Mesothelial cell of epicardium (in vitro differentiated cells): ENCODE data around the gene PLA2G15. TPM values are rescaled to one million over a fixed set of nuclear protein-coding genes. Genes with fewer than 3 reads are reported as not detected.
A peak's percentile ranks its signal among the peaks of the same experiment; 100 is the strongest.

ENCODE experiments used
- DNase-seq, 2 experiments: peaks; one replicate each; pipeline ENCODE4 v3.0.0; 2021; ENCODE audit warnings: low spot score in 2 of 2; ENCODE audit not compliant: unreplicated experiment in 2 of 2
- H3K27ac Mint-ChIP-seq: 2 replicates; pipeline ENCODE4 v1.8.0; 2021; ENCODE audit warnings: mixed read lengths
- H3K27me3 Mint-ChIP-seq: 2 replicates; pipeline ENCODE4 v1.8.0; 2021; ENCODE audit warnings: low read depth, mixed read lengths
- H3K36me3 Mint-ChIP-seq: 2 replicates; pipeline ENCODE4 v1.8.0; 2021; ENCODE audit warnings: mixed read lengths
- H3K4me1 Mint-ChIP-seq: 2 replicates; pipeline ENCODE4 v1.8.0; 2021; ENCODE audit warnings: mixed read lengths
- H3K4me3 Mint-ChIP-seq: 2 replicates; pipeline ENCODE4 v1.8.0; 2021; ENCODE audit warnings: mild to moderate bottlenecking, moderate library complexity, mixed read lengths
- H3K9me3 Mint-ChIP-seq: 2 replicates; pipeline ENCODE4 v1.8.0; 2021; ENCODE audit warnings: mixed read lengths
- total RNA-seq: library from RNA; stranded (reverse); gene quantifications from 3 replicates; pipeline ENCODE4 v1.2.1, GENCODE V29; 2021
- TF ChIP-seq, protein P1 (sequence below): fragments of 200-600 bp; sonication (generic); IDR thresholded peaks from one replicate; pipeline ENCODE4 v1.5.0; 2021; ENCODE audit warnings: antibody characterized with exemption; ENCODE audit not compliant: unreplicated experiment

Gene PLA2G15
- total RNA-seq, 1 donor from 2014 or later = 19.4 TPM

DNA sequence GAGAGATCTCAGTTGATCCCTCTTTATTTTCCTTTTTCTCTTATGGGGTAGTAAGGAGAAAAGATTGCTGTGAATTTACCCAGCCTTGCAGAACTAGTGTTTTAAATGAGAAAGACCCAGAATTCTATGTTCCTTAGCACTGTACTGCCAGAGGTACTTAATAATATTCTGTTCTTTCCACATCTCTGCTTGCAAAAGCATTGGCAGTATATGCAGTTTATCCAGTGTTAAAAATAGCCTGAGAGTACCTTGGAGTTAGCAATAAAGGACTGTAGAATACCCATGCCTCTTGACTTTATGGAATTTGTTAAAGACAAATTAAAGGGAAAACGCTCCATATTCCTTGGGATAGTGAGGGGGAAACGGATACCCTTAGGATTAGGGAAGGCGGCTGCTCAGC, 31.1 kb downstream of the PLA2G15 start:
- Mint-ChIP-seq H3K4me1 (peaks cover 10% of the 10 kb centered on the region), H3K9me3 (no peaks in the 10 kb centered on the region), H3K27me3 (no peaks in the 10 kb centered on the region), H3K4me3 (no peak overlapping the region), H3K36me3 (peaks cover 19% of the 10 kb centered on the region), H3K27ac (peak overlapping the region; percentile 81)
- no peak for DNase-seq
- TF ChIP-seq, protein P1, sequence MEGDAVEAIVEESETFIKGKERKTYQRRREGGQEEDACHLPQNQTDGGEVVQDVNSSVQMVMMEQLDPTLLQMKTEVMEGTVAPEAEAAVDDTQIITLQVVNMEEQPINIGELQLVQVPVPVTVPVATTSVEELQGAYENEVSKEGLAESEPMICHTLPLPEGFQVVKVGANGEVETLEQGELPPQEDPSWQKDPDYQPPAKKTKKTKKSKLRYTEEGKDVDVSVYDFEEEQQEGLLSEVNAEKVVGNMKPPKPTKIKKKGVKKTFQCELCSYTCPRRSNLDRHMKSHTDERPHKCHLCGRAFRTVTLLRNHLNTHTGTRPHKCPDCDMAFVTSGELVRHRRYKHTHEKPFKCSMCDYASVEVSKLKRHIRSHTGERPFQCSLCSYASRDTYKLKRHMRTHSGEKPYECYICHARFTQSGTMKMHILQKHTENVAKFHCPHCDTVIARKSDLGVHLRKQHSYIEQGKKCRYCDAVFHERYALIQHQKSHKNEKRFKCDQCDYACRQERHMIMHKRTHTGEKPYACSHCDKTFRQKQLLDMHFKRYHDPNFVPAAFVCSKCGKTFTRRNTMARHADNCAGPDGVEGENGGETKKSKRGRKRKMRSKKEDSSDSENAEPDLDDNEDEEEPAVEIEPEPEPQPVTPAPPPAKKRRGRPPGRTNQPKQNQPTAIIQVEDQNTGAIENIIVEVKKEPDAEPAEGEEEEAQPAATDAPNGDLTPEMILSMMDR = no peak

DNA sequence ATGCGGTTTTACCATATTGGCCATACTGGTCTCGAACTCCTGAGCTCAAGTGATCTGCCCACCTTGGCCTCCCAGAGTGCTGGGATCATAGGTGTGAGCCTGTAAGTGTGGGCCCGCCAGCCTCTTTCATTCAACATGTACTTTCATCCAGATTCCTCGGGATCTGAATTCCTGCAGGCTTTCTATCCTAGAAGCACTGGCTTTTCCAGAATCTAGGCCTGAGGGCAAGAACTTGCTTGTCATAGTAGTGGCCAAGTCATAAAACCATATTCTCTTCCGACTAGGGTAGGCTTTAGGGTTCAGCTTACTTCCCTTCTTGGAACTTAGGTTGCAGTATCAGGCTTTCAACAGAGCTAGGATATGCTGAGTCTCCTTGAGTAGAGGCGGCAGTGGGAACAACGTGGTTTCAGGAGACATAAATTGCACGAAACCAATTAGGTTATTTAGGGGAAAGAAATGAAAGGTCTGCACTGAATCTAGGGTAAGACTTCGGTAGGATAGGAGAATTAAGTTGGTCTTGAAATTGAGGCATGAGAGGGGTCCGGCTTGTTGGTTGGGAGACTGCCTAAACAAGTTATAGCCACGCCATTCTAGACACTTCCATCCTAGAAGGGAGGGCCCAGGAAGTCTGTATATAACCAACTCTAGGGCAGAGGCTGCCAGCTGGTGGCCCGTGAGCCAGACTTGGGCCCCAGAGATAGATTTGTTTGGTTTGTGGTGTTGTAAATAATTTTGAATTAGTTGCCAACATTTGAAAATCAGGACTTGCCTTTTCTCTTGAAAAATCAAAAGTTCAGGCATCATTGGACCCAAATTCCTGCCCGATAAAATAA, 34.8 kb downstream of the PLA2G15 start:
- H3K4me1 Mint-ChIP-seq = peaks cover 12% of the 10 kb centered on the region
- no peaks in the 10 kb centered on the region for H3K27me3 Mint-ChIP-seq
- H3K27ac Mint-ChIP-seq = no peak overlapping the region
- H3K36me3 Mint-ChIP-seq = peaks cover 13% of the 10 kb centered on the region
- no peaks in the 10 kb centered on the region for H3K9me3 Mint-ChIP-seq
- H3K4me3 Mint-ChIP-seq = no peak overlapping the region
- TF ChIP-seq, protein P1 = no peak
- DNase-seq = no peak

DNA sequence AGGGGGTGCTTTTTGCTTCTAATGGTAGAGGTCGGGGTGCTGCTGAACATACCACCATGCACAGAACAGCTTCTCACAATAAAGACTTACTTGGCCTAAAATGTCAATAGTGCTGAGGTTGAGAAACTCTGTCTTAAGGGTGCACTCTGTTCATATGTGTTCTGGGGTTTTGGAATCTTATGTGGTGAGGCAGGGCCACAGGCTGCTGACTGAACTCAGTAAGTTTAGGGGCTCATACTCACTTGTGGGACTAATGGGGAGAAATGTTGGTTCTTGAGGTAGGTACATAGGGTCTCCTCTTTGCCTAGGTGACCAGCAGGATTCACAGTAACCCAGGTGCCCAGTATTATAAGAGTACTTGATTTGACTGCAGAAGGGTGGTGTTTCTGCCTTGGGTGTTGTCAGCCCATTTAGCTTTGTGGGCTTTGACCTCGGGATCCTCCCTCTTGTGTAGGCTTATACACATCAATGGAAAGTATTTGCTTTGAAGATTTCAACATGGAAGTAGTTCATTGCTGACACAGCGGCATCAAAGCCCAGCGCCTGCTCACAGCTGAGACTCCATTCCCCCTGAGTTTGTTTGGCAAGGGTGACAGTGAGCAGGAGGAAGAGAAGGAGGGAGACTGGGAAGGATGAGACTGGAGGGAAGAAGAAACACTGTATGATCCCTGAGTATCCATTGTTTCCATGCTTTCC, 36.3 kb downstream of the PLA2G15 start:
- Mint-ChIP-seq H3K4me3 (no peak overlapping the region), H3K4me1 (peaks cover 2% of the 10 kb centered on the region)

DNA sequence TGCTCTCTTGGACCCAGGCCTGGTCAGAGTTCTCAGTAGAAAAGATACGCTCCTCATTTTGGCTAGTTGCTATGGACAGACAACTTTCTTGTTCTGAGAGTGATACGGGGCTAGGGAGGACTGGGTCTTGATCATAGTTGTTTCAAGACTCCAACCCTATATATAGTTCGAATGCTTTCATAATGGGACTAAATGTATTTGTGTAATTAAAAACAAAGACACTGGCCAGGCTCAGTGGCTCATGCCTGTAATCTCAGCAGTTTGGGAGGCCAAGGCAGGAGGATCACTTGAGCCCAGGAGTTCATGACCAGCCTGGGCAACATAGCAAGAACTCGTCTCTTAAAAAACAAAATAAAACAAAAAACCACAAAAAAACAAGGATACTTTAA, 36.9 kb downstream of the PLA2G15 start:
- no peaks in the 10 kb centered on the region for H3K27me3 Mint-ChIP-seq
- H3K9me3 Mint-ChIP-seq = no peaks in the 10 kb centered on the region
- no peak overlapping the region for H3K27ac Mint-ChIP-seq
- peaks cover 15% of the 10 kb centered on the region for H3K36me3 Mint-ChIP-seq
- no peak for DNase-seq
- H3K4me1 Mint-ChIP-seq = peaks cover 2% of the 10 kb centered on the region
- TF ChIP-seq, protein P1 = no peak
- no peak overlapping the region for H3K4me3 Mint-ChIP-seq

More for the DNA sequence above, 36.3 kb downstream of the PLA2G15 start:
- H3K27me3 Mint-ChIP-seq = no peaks in the 10 kb centered on the region
- H3K9me3 Mint-ChIP-seq = no peaks in the 10 kb centered on the region
- no peak overlapping the region for H3K27ac Mint-ChIP-seq
- TF ChIP-seq, protein P1 = no peak
- peaks cover 12% of the 10 kb centered on the region for H3K36me3 Mint-ChIP-seq
- DNase-seq = no peak

DNA sequence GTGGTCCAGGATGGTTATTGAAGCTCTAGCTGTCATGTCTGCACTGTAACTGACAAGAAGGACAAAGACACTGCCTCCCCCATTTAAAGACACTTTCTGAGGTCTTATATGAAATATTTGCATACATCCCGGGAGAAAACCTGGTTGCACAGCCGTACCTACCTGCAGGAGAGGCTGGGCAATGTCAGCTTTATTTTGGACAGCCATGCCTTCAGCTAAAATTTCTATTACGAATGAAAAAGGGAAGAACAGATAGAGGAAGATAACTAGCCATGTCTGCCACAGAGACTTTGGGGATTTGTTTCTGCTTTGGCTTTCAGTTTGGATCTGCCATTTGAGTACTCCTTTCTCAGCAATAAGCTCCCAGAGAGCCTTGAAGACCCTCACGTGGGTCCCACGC, 38.2 kb downstream of the PLA2G15 start:
- no peaks in the 10 kb centered on the region for H3K27me3 Mint-ChIP-seq
- no peaks in the 10 kb centered on the region for H3K9me3 Mint-ChIP-seq
- peaks cover 23% of the 10 kb centered on the region for H3K36me3 Mint-ChIP-seq
- no peak overlapping the region for H3K4me3 Mint-ChIP-seq
- H3K4me1 Mint-ChIP-seq = peaks cover 2% of the 10 kb centered on the region
- TF ChIP-seq, protein P1 = no peak
- peak overlapping the region; percentile 48 for H3K27ac Mint-ChIP-seq
- DNase-seq = no peak
